ENCODE measurements around the gene PRSS3.

- TF ChIP-seq L3MBTL2 (IDR thresholded peaks at IDR 0.05) = no peak
- no peak for TF ChIP-seq ATF2 (CRISPR knock-in tag; IDR thresholded peaks at IDR 0.05)
- TF ChIP-seq POLR2A (conservative IDR thresholded peaks at IDR 0.05) = no peak
- no peak for TF ChIP-seq ZSCAN29 (IDR thresholded peaks at IDR 0.05)
- no peak for TF ChIP-seq CTCF (IDR thresholded peaks at IDR 0.05 in 2 of 3, conservative IDR thresholded peaks at IDR 0.05 in 1 of 3; ENCODE audit: insufficient read depth in 2 of 3, low read depth in 1 of 3, low read length in 3 of 3)
- no peak for TF ChIP-seq SMARCE1 (IDR thresholded peaks at IDR 0.05)
- TF ChIP-seq GTF2F1 (IDR thresholded peaks at IDR 0.05; ENCODE audit: low read depth, low read length) = no peak
- no peak for TF ChIP-seq ZBTB43 (CRISPR knock-in tag; IDR thresholded peaks at IDR 0.05)
- no peak for TF ChIP-seq SNAPC5 (CRISPR knock-in tag; IDR thresholded peaks at IDR 0.05)
- TF ChIP-seq, protein P1, sequence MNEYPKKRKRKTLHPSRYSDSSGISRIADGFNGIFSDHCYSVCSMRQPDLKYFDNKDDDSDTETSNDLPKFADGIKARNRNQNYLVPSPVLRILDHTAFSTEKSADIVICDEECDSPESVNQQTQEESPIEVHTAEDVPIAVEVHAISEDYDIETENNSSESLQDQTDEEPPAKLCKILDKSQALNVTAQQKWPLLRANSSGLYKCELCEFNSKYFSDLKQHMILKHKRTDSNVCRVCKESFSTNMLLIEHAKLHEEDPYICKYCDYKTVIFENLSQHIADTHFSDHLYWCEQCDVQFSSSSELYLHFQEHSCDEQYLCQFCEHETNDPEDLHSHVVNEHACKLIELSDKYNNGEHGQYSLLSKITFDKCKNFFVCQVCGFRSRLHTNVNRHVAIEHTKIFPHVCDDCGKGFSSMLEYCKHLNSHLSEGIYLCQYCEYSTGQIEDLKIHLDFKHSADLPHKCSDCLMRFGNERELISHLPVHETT (CRISPR knock-in tag; conservative IDR thresholded peaks at IDR 0.05 in 1 of 2, IDR thresholded peaks at IDR 0.05 in 1 of 2) = no peak
Measured at GRCh38 chr9:33795281-33795680, at the start of gene PRSS3.
